IMR-90 (cell line): ENCODE measurements around the gene MFSD2A. TPM values are rescaled to one million over a fixed set of nuclear protein-coding genes. Genes with fewer than 3 reads are reported as not detected.
A peak's percentile ranks its signal among the peaks of the same experiment; 100 is the strongest.

Experiments
- ATAC-seq: fragments of 200-7000 bp; cut with Tn5 transposase; 2 replicates; pipeline ENCODE4 v1.9.1; 2020; ENCODE audit warnings: low read depth, mild to moderate bottlenecking, moderate library complexity
- BruUV-seq: library from RNA; stranded (reverse); fragments of 400-500 nt; replicated peaks from 2 replicates; lab custom pipeline; 2021; lab: Mats Ljungman, UMichigan
- CTCF ChIA-PET: fragments of 300-600 bp; formaldehyde crosslinking; extraction: SDS; loops from one replicate; lab custom pipeline; 2021; ENCODE audit warnings: antibody characterized with exemption; lab: Yijun Ruan, JAX
- POLR2A ChIA-PET: fragments of 300-600 bp; sonication (Branson Sonifier 250); formaldehyde crosslinking; loops from one replicate; lab custom pipeline; 2022; ENCODE audit warnings: antibody characterized with exemption; ENCODE audit not compliant: unreplicated experiment; lab: Charles Lee
- DNase-seq: peaks from one replicate; pipeline ENCODE4 v3.0.0; 2013
- H2AFZ ChIP-seq: replicated peaks from 2 replicates; pipeline ENCODE3; 2013; ENCODE audit warnings: low read length, mild to moderate bottlenecking; ENCODE audit not compliant: poor library complexity
- H2AK5ac ChIP-seq: 2 replicates; pipeline ENCODE4 v1.6.1; 2013; ENCODE audit warnings: low read depth, low read length, inconsistent platforms
- H2AK9ac ChIP-seq: replicated peaks from 2 replicates; pipeline ENCODE3; 2013; ENCODE audit warnings: mild to moderate bottlenecking, low read depth, low read length, moderate library complexity; ENCODE audit not compliant: poor library complexity
- H2BK120ac ChIP-seq: 2 replicates; pipeline ENCODE4 v1.6.1; 2013; ENCODE audit warnings: low read depth, low read length, inconsistent platforms
- H2BK15ac ChIP-seq: 3 replicates; pipeline ENCODE4 v1.6.1; 2013; ENCODE audit warnings: low read depth, low read length, inconsistent platforms
- H2BK20ac ChIP-seq: 2 replicates; pipeline ENCODE4 v1.6.1; 2013; ENCODE audit warnings: low read depth, mild to moderate bottlenecking, inconsistent platforms, low read length, moderate library complexity
- H2BK5ac ChIP-seq: 2 replicates; pipeline ENCODE4 v1.6.1; 2013; ENCODE audit warnings: mild to moderate bottlenecking, low read depth, low read length, inconsistent platforms; ENCODE audit not compliant: poor library complexity, severe bottlenecking
- H3K14ac ChIP-seq: replicated peaks from 2 replicates; pipeline ENCODE4 v1.6.1; 2013; ENCODE audit warnings: low read depth, low read length, inconsistent platforms
- H3K18ac ChIP-seq: 2 replicates; pipeline ENCODE4 v1.6.1; 2013; ENCODE audit warnings: low read depth, low read length, control low read depth
- H3K23ac ChIP-seq: 2 replicates; pipeline ENCODE4 v1.6.1; 2013; ENCODE audit warnings: low read depth, low read length, inconsistent platforms
- H3K27ac ChIP-seq: 2 replicates; pipeline ENCODE4 v1.5.1; 2013; ENCODE audit warnings: mild to moderate bottlenecking, control low read depth, low read length; ENCODE audit not compliant: insufficient read depth
- H3K27me3 ChIP-seq: 2 replicates; pipeline ENCODE4 v1.6.1; 2013; ENCODE audit warnings: low read length; ENCODE audit not compliant: control insufficient read depth, insufficient read depth
- H3K36me3 ChIP-seq: 2 replicates; pipeline ENCODE4 v1.6.1; 2013; ENCODE audit warnings: low read length, mixed read lengths; ENCODE audit not compliant: control insufficient read depth, insufficient read depth
- H3K4ac ChIP-seq: 2 replicates; pipeline ENCODE4 v1.6.1; 2013; ENCODE audit warnings: low read depth, low read length, inconsistent platforms
- H3K4me1 ChIP-seq: 2 replicates; pipeline ENCODE4 v1.6.1; 2013; ENCODE audit warnings: low read length, mixed read lengths; ENCODE audit not compliant: control insufficient read depth, insufficient read depth
- H3K4me2 ChIP-seq: 2 replicates; pipeline ENCODE4 v1.6.1; 2013; ENCODE audit warnings: low read depth, mild to moderate bottlenecking, control low read depth, low read length, moderate library complexity
- H3K4me3 ChIP-seq: 2 replicates; pipeline ENCODE4 v1.5.1; 2013; ENCODE audit warnings: low read depth, mild to moderate bottlenecking, control low read depth, low read length, moderate library complexity; ENCODE audit not compliant: insufficient read depth
- H3K56ac ChIP-seq: 2 replicates; pipeline ENCODE4 v1.6.1; 2013; ENCODE audit warnings: low read length, inconsistent platforms; ENCODE audit not compliant: insufficient read depth; ENCODE audit errors: extremely low read depth
- H3K79me1 ChIP-seq, 2 experiments: 2 replicates each; pipeline ENCODE4 v1.6.1; 2013; ENCODE audit warnings: low read length in 2 of 2, inconsistent platforms in 1 of 2, low read depth in 1 of 2
- H3K9ac ChIP-seq: 2 replicates; pipeline ENCODE4 v1.6.1; 2013; ENCODE audit warnings: low read depth, low read length, control low read depth
- H3K9me1 ChIP-seq: 2 replicates; pipeline ENCODE4 v1.6.1; 2013; ENCODE audit warnings: low read length, inconsistent platforms; ENCODE audit not compliant: insufficient read depth
- H3K9me3 ChIP-seq: 2 replicates; pipeline ENCODE4 v1.6.1; 2013; ENCODE audit warnings: low read length; ENCODE audit not compliant: control insufficient read depth, insufficient read depth
- H4K20me1 ChIP-seq: 2 replicates; pipeline ENCODE4 v1.6.1; 2013; ENCODE audit warnings: low read length, inconsistent platforms; ENCODE audit not compliant: insufficient read depth
- H4K5ac ChIP-seq: 2 replicates; pipeline ENCODE4 v1.6.1; 2013; ENCODE audit warnings: mild to moderate bottlenecking, low read depth, low read length, control low read depth
- H4K8ac ChIP-seq, 2 experiments: 2 replicates each; pipeline ENCODE4 v1.6.1; 2013; ENCODE audit warnings: low read depth in 2 of 2, low read length in 2 of 2, control low read depth in 1 of 2, inconsistent platforms in 1 of 2
- H4K91ac ChIP-seq: 2 replicates; pipeline ENCODE4 v1.6.1; 2013; ENCODE audit warnings: low read depth, low read length, inconsistent platforms; ENCODE audit not compliant: insufficient read depth
- CEBPB ChIP-seq: IDR thresholded peaks from 2 replicates; pipeline ENCODE4 v1.6.1; 2012; ENCODE audit warnings: low read depth, low read length, improper control_type of control experiment
- CHD1 ChIP-seq: IDR thresholded peaks from 2 replicates; pipeline ENCODE4 v1.6.1; 2012; ENCODE audit warnings: low read depth, low read length, improper control_type of control experiment
- CTCF ChIP-seq: conservative IDR thresholded peaks from 2 replicates; pipeline ENCODE4 v1.5.1; 2012; ENCODE audit warnings: mild to moderate bottlenecking, low read depth, low read length, improper control_type of control experiment
- ELK1 ChIP-seq: fragments of 150-350 bp; IDR thresholded peaks from 2 replicates; pipeline ENCODE4 v1.6.1; 2016; ENCODE audit warnings: low read depth, mild to moderate bottlenecking, low read length, moderate library complexity, borderline replicate concordance
- FOS ChIP-seq: fragments of 150-350 bp; IDR thresholded peaks from 2 replicates; pipeline ENCODE4 v1.6.1; 2016; ENCODE audit warnings: low read depth, low read length
- MAZ ChIP-seq: IDR thresholded peaks from 2 replicates; pipeline ENCODE4 v1.6.1; 2012; ENCODE audit warnings: low read depth, mild to moderate bottlenecking, low read length, improper control_type of control experiment, moderate library complexity, borderline replicate concordance
- MXI1 ChIP-seq: IDR thresholded peaks from 2 replicates; pipeline ENCODE4 v1.6.1; 2012; ENCODE audit warnings: low read depth, mild to moderate bottlenecking, low read length, moderate library complexity, borderline replicate concordance
- NFE2L2 ChIP-seq: fragments of 150-350 bp; IDR thresholded peaks from 2 replicates; pipeline ENCODE4 v1.6.1; 2016; ENCODE audit warnings: low read depth, mild to moderate bottlenecking, low read length
- POLR2A ChIP-seq: IDR thresholded peaks from 2 replicates; pipeline ENCODE4 v1.6.1; 2012; ENCODE audit warnings: mild to moderate bottlenecking, low read depth, low read length
- RAD21 ChIP-seq: IDR thresholded peaks from 2 replicates; pipeline ENCODE4 v1.6.1; 2012; ENCODE audit warnings: low read length, improper control_type of control experiment
- RCOR1 ChIP-seq: IDR thresholded peaks from 2 replicates; pipeline ENCODE4 v1.6.1; 2012; ENCODE audit warnings: mild to moderate bottlenecking, low read length, improper control_type of control experiment; ENCODE audit not compliant: insufficient replicate concordance
- SMC3 ChIP-seq: fragments of 150-350 bp; IDR thresholded peaks from 2 replicates; pipeline ENCODE4 v1.6.1; 2016; ENCODE audit warnings: low read depth, mild to moderate bottlenecking, antibody characterized with exemption, low read length, moderate library complexity
- USF2 ChIP-seq: fragments of 150-350 bp; IDR thresholded peaks from 2 replicates; pipeline ENCODE4 v1.6.1; 2017; ENCODE audit warnings: mild to moderate bottlenecking, antibody characterized with exemption, low read length, low read depth
- WGBS, 2 experiments: methylation state at CpG; one replicate each; pipeline versions ENCODE4 v1.1.5 to v1.1.7; 2013; ENCODE audit warnings: missing lambda C conversion rate in 2 of 2; ENCODE audit not compliant: insufficient read length in 1 of 2; ENCODE audit errors: extremely low coverage in 2 of 2; 5-methylcytosine and 5-hydroxymethylcytosine counted together
- dilution Hi-C: fragments of 300-500 bp; cut with HindIII; formaldehyde crosslinking; loops from one replicate; pipeline ENCODE4 v1.14.3; 2018; ENCODE audit warnings: low sequenced_read_pairs; ENCODE audit not compliant: unreplicated experiment
- in situ Hi-C: fragments of 300-500 bp; cut with MboI; formaldehyde crosslinking; loops from 3 replicates; pipeline ENCODE4 v1.14.3; 2019; ENCODE audit warnings: low sequenced_read_pairs, inconsistent platforms, mixed read lengths
- intact Hi-C: fragments of 100-400 bp; cut with micrococcal nuclease; formaldehyde crosslinking; loops from 2 replicates; pipeline ENCODE4 v1.10.0; 2022
- polyA plus RNA-seq, 3 experiments: library from polyadenylated mRNA; depleted of rRNA; stranded (reverse); fragments of >200 nt; gene quantifications; 2 replicates each; pipeline ENCODE4 v1.2.3, GENCODE V29; 2012; ENCODE audit warnings: low replicate concordance in 1 of 3
- total RNA-seq: library from RNA; depleted of rRNA; stranded (reverse); fragments of >200 nt; gene quantifications from 2 replicates; pipeline ENCODE4 v1.2.3, GENCODE V29; 2012

The MFSD2A gene
- total and polyA plus RNA-seq, 2 of the 4 experiments (the other 2 are of a cell fraction) = 5.7 to 7.3 TPM

- Histone ChIP-seq H3K36me3 (no peaks in the 10 kb centered on the region), H3K9me3 (no peaks in the 10 kb centered on the region), H3K9me1 (peaks cover 3% of the 10 kb centered on the region; the same call in 1 of the 2 replicates), H3K23ac (no peak overlapping the region), H3K4me1 (peaks cover 2% of the 10 kb centered on the region), H2BK15ac (no peak overlapping the region), H3K9ac (no peak overlapping the region), H4K20me1 (no peaks in the 10 kb centered on the region), H4K91ac (no peak overlapping the region), H2AFZ (no peak overlapping the region), H2BK5ac (peak overlapping the region; percentile 54), H3K18ac (peak overlapping the region; percentile 63; the same call in 1 of the 2 replicates), H3K27me3 (no peaks in the 10 kb centered on the region), H2AK9ac (no peak overlapping the region), H4K8ac (peak overlapping the region in 1 of 2 experiments; percentile 66; a peak in 2 of 4 replicates), H3K79me1 (no peaks in the 10 kb centered on the region), H3K4ac (peak overlapping the region; percentile 23; the same call in 1 of the 2 replicates), H3K4me3 (no peak overlapping the region), H2BK120ac (peak overlapping the region; percentile 64), H3K56ac (no peak overlapping the region), H2AK5ac (no peak overlapping the region), H2BK20ac (peak overlapping the region; percentile 80; the same call in 1 of the 2 replicates), H3K4me2 (no peak overlapping the region), H3K27ac (no peak overlapping the region), H3K14ac (no peak overlapping the region), H4K5ac (peak overlapping the region; percentile 39; the same call in 1 of the 2 replicates)
- ATAC-seq (no peak), DNase-seq (peak; percentile 4)
- no TSS peak for BruUV-seq
- intact Hi-C loops (no loop called here), dilution Hi-C loops (no loop called here), in situ Hi-C loops (no loop called here)
- CTCF ChIA-PET = no interaction called here
- TF ChIP-seq FOS = no peak
- no peak for TF ChIP-seq NFE2L2
- TF ChIP-seq CTCF = no peak
- TF ChIP-seq ELK1 = no peak
- no peak for TF ChIP-seq RAD21
- no peak for TF ChIP-seq USF2
- no peak for TF ChIP-seq SMC3
- no peak for TF ChIP-seq MXI1
- no peak for TF ChIP-seq RCOR1
- no peak for TF ChIP-seq CHD1
- TF ChIP-seq CEBPB = no peak
- no peak for TF ChIP-seq POLR2A
- no peak for TF ChIP-seq MAZ
- WGBS, 2 experiments = no CpG with 5 or more reads among the region's 1 CpG
- POLR2A ChIA-PET = no interaction called here
Measured at GRCh38 chr1:39977202-39977601, 22.3 kb downstream of the MFSD2A start.
